AG10803 (cell line): ENCODE results near the gene UGT1A5.
A peak's percentile ranks its signal among the peaks of the same experiment; 100 is the strongest.

Experiments
- DNase-seq: peaks from one replicate; pipeline ENCODE4 v3.0.0; 2010; ENCODE audit warnings: low read depth
- H3K4me3 ChIP-seq: 2 replicates; pipeline ENCODE4 v1.5.1; 2011; ENCODE audit warnings: mild to moderate bottlenecking, low read length, control low read depth
- CTCF ChIP-seq: conservative IDR thresholded peaks from 2 replicates; pipeline ENCODE4 v1.5.1; 2011; ENCODE audit warnings: mild to moderate bottlenecking, low read length, control low read depth, inconsistent platforms

Gene UGT1A5

DNA sequence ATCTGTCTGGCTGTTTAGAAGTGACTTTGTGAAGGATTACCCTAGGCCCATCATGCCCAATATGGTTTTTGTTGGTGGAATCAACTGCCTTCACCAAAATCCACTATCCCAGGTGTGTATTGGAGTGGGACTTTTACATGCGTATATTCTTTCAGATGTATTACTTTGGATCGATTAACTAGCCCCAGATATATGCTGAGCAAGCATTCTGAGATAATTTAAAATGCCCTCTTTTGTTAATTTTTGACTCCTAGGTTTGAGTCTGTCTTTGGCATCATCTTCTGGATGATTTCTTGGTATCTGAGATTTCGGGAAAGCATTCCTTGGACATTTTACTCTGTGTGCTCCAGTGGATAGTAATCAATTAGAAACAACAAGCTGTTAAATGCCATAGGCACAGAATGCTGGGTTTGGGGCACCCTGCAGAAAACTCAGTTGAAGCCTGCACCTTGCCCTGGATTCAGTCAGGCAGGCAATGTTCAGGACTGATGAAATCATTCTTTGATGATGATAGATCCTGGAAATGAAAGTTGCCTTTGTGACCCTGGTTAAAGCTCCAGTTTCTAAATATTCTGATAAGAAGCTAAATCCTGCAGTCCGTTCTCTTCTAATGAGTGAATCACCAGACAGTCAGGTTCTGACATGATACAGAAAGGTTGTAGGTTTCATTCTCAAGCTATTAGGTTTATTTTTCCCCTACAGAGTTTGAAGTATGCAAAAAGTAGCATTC is 48.5 kb downstream of the UGT1A5 start:
- TF ChIP-seq CTCF = no peak
- no peak for DNase-seq
- H3K4me3 ChIP-seq = no peak overlapping the region

- peak; percentile 17 for DNase-seq
- H3K4me3 ChIP-seq = no peak overlapping the region
- TF ChIP-seq CTCF = no peak
Measured at GRCh38 chr2:233764264-233764663, 51.6 kb downstream of the UGT1A5 start.

GRCh38 chr2:233764761-233765160 is 52.1 kb downstream of the UGT1A5 start:
- TF ChIP-seq CTCF = no peak
- no peak overlapping the region for H3K4me3 ChIP-seq
- no peak for DNase-seq

DNA sequence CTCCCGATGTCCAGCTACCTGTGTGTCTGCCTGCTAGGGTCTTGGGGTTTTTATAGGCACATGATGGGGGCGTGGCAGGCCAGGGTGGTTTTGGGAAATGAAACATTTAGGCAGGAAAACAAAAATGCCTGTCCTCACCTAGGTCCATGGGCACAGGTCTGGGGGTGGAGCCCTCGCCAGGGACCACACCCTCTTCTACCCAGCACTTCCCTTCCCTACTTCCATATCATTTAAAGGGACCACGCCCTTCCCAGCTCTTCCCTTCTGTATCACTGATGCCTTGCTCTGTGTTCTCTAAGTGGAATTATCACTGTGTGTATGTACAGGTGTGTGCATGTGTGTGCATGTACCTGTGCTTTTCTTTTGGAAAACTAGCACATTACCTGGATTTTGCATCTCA is 53.7 kb downstream of the UGT1A5 start:
- DNase-seq = no peak
- TF ChIP-seq CTCF = no peak
- no peak overlapping the region for H3K4me3 ChIP-seq

DNA sequence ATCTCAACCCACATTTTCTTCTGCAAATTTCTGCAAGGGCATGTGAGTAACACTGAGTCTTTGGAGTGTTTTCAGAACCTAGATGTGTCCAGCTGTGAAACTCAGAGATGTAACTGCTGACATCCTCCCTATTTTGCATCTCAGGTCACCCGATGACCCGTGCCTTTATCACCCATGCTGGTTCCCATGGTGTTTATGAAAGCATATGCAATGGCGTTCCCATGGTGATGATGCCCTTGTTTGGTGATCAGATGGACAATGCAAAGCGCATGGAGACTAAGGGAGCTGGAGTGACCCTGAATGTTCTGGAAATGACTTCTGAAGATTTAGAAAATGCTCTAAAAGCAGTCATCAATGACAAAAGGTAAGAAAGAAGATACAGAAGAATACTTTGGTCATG is 55.4 kb downstream of the UGT1A5 start:
- no peak overlapping the region for H3K4me3 ChIP-seq
- no peak for DNase-seq
- no peak for TF ChIP-seq CTCF

GRCh38 chr2:233769260-233769659 is 56.6 kb downstream of the UGT1A5 start:
- no peak for DNase-seq
- no peak for TF ChIP-seq CTCF
- no peak overlapping the region for H3K4me3 ChIP-seq

GRCh38 chr2:233772153-233772552 is 59.4 kb downstream of the UGT1A5 start:
- no peak for DNase-seq
- no peak overlapping the region for H3K4me3 ChIP-seq
- TF ChIP-seq CTCF = no peak
